GM12878 (cell line): ENCODE data around the gene SNRPD1. TPM values are rescaled to one million over a fixed set of nuclear protein-coding genes. Genes with fewer than 3 reads are reported as not detected.

Experiments used
- ATAC-seq: fragments of 200-7000 bp; cut with Tn5 transposase; 3 replicates; pipeline ENCODE4 v1.9.1; 2020; ENCODE audit warnings: mild to moderate bottlenecking, moderate library complexity
- BruUV-seq: library from RNA; stranded (reverse); fragments of 400-500 nt; replicated peaks from 2 replicates; lab custom pipeline; 2021; lab: Mats Ljungman, UMichigan
- CTCF ChIA-PET: fragments of 300-600 bp; sonication (Branson Sonifier 250); formaldehyde crosslinking; extraction: SDS; loops from one replicate; lab custom pipeline; 2021; ENCODE audit warnings: inconsistent platforms; lab: Yijun Ruan, JAX
- POLR2A ChIA-PET: fragments of 350-600 bp; formaldehyde crosslinking; extraction: SDS; loops from one replicate; lab custom pipeline; 2021; ENCODE audit warnings: inconsistent platforms; lab: Charles Lee
- RAD21 ChIA-PET: fragments of 300-600 bp; sonication (Branson Sonifier 250); formaldehyde crosslinking; loops from one replicate; lab custom pipeline; 2023; ENCODE audit warnings: antibody characterized with exemption; ENCODE audit not compliant: unreplicated experiment; lab: Charles Lee
- SMC1A ChIA-PET: fragments of 300-600 bp; sonication (Branson Sonifier 250); formaldehyde crosslinking; loops from one replicate; lab custom pipeline; 2023; ENCODE audit not compliant: unreplicated experiment, uncharacterized antibody; lab: Charles Lee
- DNase-seq: peaks from one replicate; pipeline ENCODE4 v3.0.0-alpha.2; 2011; ENCODE audit warnings: low read depth, low spot score
- FAIRE-seq: peaks from 3 replicates; lab custom pipeline; 2011; peaks lifted over from hg19 to GRCh38; lab: Jason Lieb, UNC
- H2AFZ ChIP-seq: 2 replicates; pipeline ENCODE4 v1.6.0; 2011; ENCODE audit warnings: low read depth, low read length, control low read depth; ENCODE audit not compliant: control insufficient read depth
- H3K27ac ChIP-seq: 2 replicates; pipeline ENCODE4 v1.5.1; 2011; ENCODE audit warnings: control low read depth; ENCODE audit not compliant: control insufficient read depth, insufficient read depth
- H3K27me3 ChIP-seq, 2 experiments: replicated peaks in 1 of 2; 2 replicates each; pipeline versions ENCODE4 v1.6.0 to v1.6.1; 2011; ENCODE audit warnings: low read length in 1 of 2; ENCODE audit not compliant: control insufficient read depth in 2 of 2, insufficient read depth in 2 of 2
- H3K36me3 ChIP-seq, 2 experiments: 2 replicates each; pipeline ENCODE4 v1.5.1; 2011; ENCODE audit warnings: low read length in 1 of 2; ENCODE audit not compliant: control insufficient read depth in 2 of 2, insufficient read depth in 2 of 2
- H3K4me1 ChIP-seq: 2 replicates; pipeline ENCODE4 v1.6.1; 2011; ENCODE audit warnings: mild to moderate bottlenecking, low read length, moderate library complexity, mixed read lengths; ENCODE audit not compliant: control insufficient read depth, insufficient read depth
- H3K4me2 ChIP-seq: 2 replicates; pipeline ENCODE4 v1.6.0; 2011; ENCODE audit warnings: control low read depth; ENCODE audit not compliant: control insufficient read depth, insufficient read depth
- H3K4me3 ChIP-seq: fragments of 200-600 bp; sonication (generic); 2 replicates; pipeline ENCODE4 v1.5.1; 2016
- H3K79me2 ChIP-seq: 2 replicates; pipeline ENCODE4 v1.6.0; 2011; ENCODE audit warnings: low read length; ENCODE audit not compliant: control insufficient read depth, insufficient read depth
- H3K9ac ChIP-seq: 2 replicates; pipeline ENCODE4 v1.8.0; 2011; ENCODE audit warnings: low read length, control low read depth, mixed read lengths; ENCODE audit not compliant: control insufficient read depth, insufficient read depth
- H3K9me3 ChIP-seq: replicated peaks from 3 replicates; pipeline ENCODE4 v1.5.1; 2011; ENCODE audit warnings: mild to moderate bottlenecking, low read length; ENCODE audit not compliant: control insufficient read depth, insufficient read depth
- H4K20me1 ChIP-seq: 2 replicates; pipeline ENCODE4 v1.6.0; 2011; ENCODE audit not compliant: control insufficient read depth, insufficient read depth
- BCL11A ChIP-seq: IDR thresholded peaks from 2 replicates; pipeline ENCODE4 v1.6.1; 2011; ENCODE audit warnings: low read depth, low read length
- CBX3 ChIP-seq: fragments of 200-600 bp; sonication (generic); IDR thresholded peaks from 2 replicates; pipeline ENCODE4 v1.6.1; 2016; ENCODE audit warnings: low read depth, borderline replicate concordance
- CTCF ChIP-seq, 3 experiments: IDR thresholded peaks in 2 of 3; conservative IDR thresholded peaks in 1 of 3; 2 replicates each; pipeline ENCODE4 v1.5.1; 2011; ENCODE audit warnings: low read depth in 3 of 3, low read length in 3 of 3, mild to moderate bottlenecking in 3 of 3, control low read depth in 2 of 3, moderate library complexity in 2 of 3, inconsistent platforms in 1 of 3, mixed read lengths in 1 of 3; ENCODE audit not compliant: control insufficient read depth in 2 of 3, insufficient read depth in 1 of 3; ENCODE audit errors: extremely low read depth in 1 of 3
- FOXM1 ChIP-seq: IDR thresholded peaks from 2 replicates; pipeline ENCODE4 v1.6.1; 2012; ENCODE audit warnings: low read depth, mild to moderate bottlenecking, inconsistent platforms, low read length, moderate library complexity
- HDAC2 ChIP-seq: fragments of 200-600 bp; sonication (generic); IDR thresholded peaks from 2 replicates; pipeline ENCODE4 v1.6.1; 2017
- IRF3 ChIP-seq: fragments of 450-650 bp; IDR thresholded peaks from 2 replicates; pipeline ENCODE4 v1.6.1; 2014; ENCODE audit warnings: mild to moderate bottlenecking
- JUND ChIP-seq: IDR thresholded peaks from 2 replicates; pipeline ENCODE4 v1.6.1; 2012; ENCODE audit warnings: low read depth, mild to moderate bottlenecking, low read length, improper control_type of control experiment, moderate library complexity
- KLF5 ChIP-seq: fragments of 450-650 bp; IDR thresholded peaks from 2 replicates; pipeline ENCODE4 v1.6.1; 2014; ENCODE audit warnings: mild to moderate bottlenecking; ENCODE audit not compliant: partially characterized antibody
- MYB ChIP-seq: fragments of 150-350 bp; IDR thresholded peaks from 2 replicates; pipeline ENCODE4 v1.6.1; 2014; ENCODE audit warnings: mild to moderate bottlenecking, low read depth, low read length, borderline replicate concordance
- NKRF ChIP-seq: fragments of 450-650 bp; conservative IDR thresholded peaks from 2 replicates; pipeline ENCODE4 v1.6.1; 2017; ENCODE audit warnings: mild to moderate bottlenecking, moderate library complexity
- NR2C1 ChIP-seq: fragments of 450-650 bp; IDR thresholded peaks from 2 replicates; pipeline ENCODE4 v1.6.1; 2017; ENCODE audit warnings: antibody characterized with exemption, mild to moderate bottlenecking, moderate library complexity
- POLR2AphosphoS2 ChIP-seq: IDR thresholded peaks from 2 replicates; pipeline ENCODE4 v1.6.1; 2011; ENCODE audit warnings: low read depth, mild to moderate bottlenecking, low read length, improper control_type of control experiment, moderate library complexity
- RBBP5 ChIP-seq: fragments of 200-600 bp; sonication (generic); conservative IDR thresholded peaks from 2 replicates; pipeline ENCODE4 v1.6.1; 2016
- YBX1 ChIP-seq: fragments of 450-650 bp; IDR thresholded peaks from 2 replicates; pipeline ENCODE4 v1.6.1; 2016; ENCODE audit warnings: antibody characterized with exemption
- YY1 ChIP-seq: IDR thresholded peaks from 2 replicates; pipeline ENCODE4 v1.6.1; 2011; ENCODE audit warnings: low read depth, mild to moderate bottlenecking, low read length
- ZNF384 ChIP-seq: IDR thresholded peaks from 2 replicates; pipeline ENCODE4 v1.6.1; 2012; ENCODE audit warnings: low read depth, mild to moderate bottlenecking, low read length, improper control_type of control experiment, borderline replicate concordance
- ZSCAN29 ChIP-seq: fragments of 450-650 bp; IDR thresholded peaks from 2 replicates; pipeline ENCODE4 v1.6.1; 2017; ENCODE audit warnings: mild to moderate bottlenecking, moderate library complexity
- ZZZ3 ChIP-seq: IDR thresholded peaks from 2 replicates; pipeline ENCODE4 v1.6.1; 2011; ENCODE audit warnings: low read depth; ENCODE audit not compliant: control insufficient read depth, insufficient read length
- WGBS: methylation state at CpG from one replicate; pipeline ENCODE4 v1.1.6; 2016; ENCODE audit warnings: low lambda C conversion rate; ENCODE audit not compliant: insufficient replicate concordance, insufficient coverage; ENCODE audit errors: missing lambda C conversion rate; 5-methylcytosine and 5-hydroxymethylcytosine counted together
- in situ Hi-C: fragments of 300-500 bp; cut with MboI; formaldehyde crosslinking; loops from 9 replicates; pipeline ENCODE4 v1.14.3; 2018; ENCODE audit warnings: mixed read lengths
- intact Hi-C: fragments of 100-400 bp; cut with micrococcal nuclease; formaldehyde crosslinking; loops from one replicate; pipeline ENCODE4 v1.14.2; 2022; ENCODE audit not compliant: unreplicated experiment
- polyA plus RNA-seq, 11 experiments: library from polyadenylated mRNA; depleted of rRNA in 4 of 11; unstranded in 6 of 11; stranded (reverse) in 5 of 11; fragments of >200 nt; fragmentation: Nextera tagmentation in 4 of 11; fragmentation: Illumina TruSeq in 1 of 11; extraction: Ambion mirVana in 4 of 11; extraction: Trizol in 1 of 11; gene quantifications; 1 replicate in 1 of 11; 2 replicates in 10 of 11; pipeline versions ENCODE4 v1.2.1 to v1.2.3, GENCODE V29; 2011 to 2016; ENCODE audit warnings: inconsistent platforms in 2 of 11, missing spikeins in 2 of 11, low read depth in 1 of 11
- total RNA-seq, 4 experiments: library from RNA; depleted of rRNA in 3 of 4; stranded (reverse); fragments of >200 nt in 3 of 4; fragmentation: Illumina TruSeq in 1 of 4; extraction: Trizol in 1 of 4; gene quantifications; 2 replicates each; pipeline versions ENCODE4 v1.2.1 to v1.2.3, GENCODE V29; 2013 to 2021

Gene SNRPD1
- total and polyA plus RNA-seq, 10 of the 15 experiments (the other 5 are each of a cell fraction or from before 2014, with no cell fraction given) = 52.6 to 866 (median 227) TPM

GRCh38 chr18:21636769-21637168 lies 24.7 kb downstream of the SNRPD1 start:
- FAIRE-seq (no peak), ATAC-seq (no peak), DNase-seq (no peak)
- Histone ChIP-seq H4K20me1 (no peaks in the 10 kb centered on the region), H3K79me2 (no peaks in the 10 kb centered on the region), H3K9ac (no peak overlapping the region), H3K4me1 (no peaks in the 10 kb centered on the region; the same call in 1 of the 2 replicates), H3K9me3 (no peaks in the 10 kb centered on the region), H3K4me2 (no peak overlapping the region), H3K27ac (no peak overlapping the region), H3K36me3 (peaks cover 2 to 6% of the 10 kb centered on the region in 2 experiments), H3K4me3 (no peak overlapping the region), H3K27me3 (no peaks in the 10 kb centered on the region), H2AFZ (no peak overlapping the region)
- ChIA-PET RAD21 (no interaction called here), SMC1A (no interaction called here), POLR2A (interaction anchor here (0.6 kb wide), 1 partner anchor 120 kb away, joined by 6 read pairs; no protein-coding TSS in a partner anchor), CTCF (interaction anchor here (0.9 kb wide), 1 partner anchor 36 kb away, joined by 3 read pairs; the partner anchor contains the start of gene ESCO1)
- no peak for TF ChIP-seq IRF3
- TF ChIP-seq JUND = no peak
- no peak for TF ChIP-seq RBBP5
- TF ChIP-seq ZNF384 = no peak
- TF ChIP-seq CTCF (IDR thresholded peaks at IDR 0.05 in 2 of 3, conservative IDR thresholded peaks at IDR 0.05 in 1 of 3; ENCODE audit: control insufficient read depth in 2 of 3, extremely low read depth in 1 of 3, insufficient read depth in 1 of 3, low read depth in 3 of 3, low read length in 3 of 3) = no peak
- no peak for TF ChIP-seq ZSCAN29
- no peak for TF ChIP-seq YBX1
- TF ChIP-seq NR2C1 = no peak
- no peak for TF ChIP-seq POLR2AphosphoS2
- no peak for TF ChIP-seq FOXM1
- no peak for TF ChIP-seq NKRF
- TF ChIP-seq MYB = no peak
- TF ChIP-seq ZZZ3 = no peak
- TF ChIP-seq KLF5 = no peak
- no peak for TF ChIP-seq BCL11A
- TF ChIP-seq HDAC2 = no peak
- no peak for TF ChIP-seq CBX3
- no peak for TF ChIP-seq YY1
- WGBS = 77% methylated on average over 8 of the region's 13 CpGs
- in situ Hi-C loops (no loop called here), intact Hi-C loops (loop anchor here (5.0 kb wide), 1 partner anchor 216 kb away; no protein-coding TSS in a partner anchor)
- no TSS peak for BruUV-seq
